LNCAP (cell line): Measurements from ENCODE around the gene NCAPG2.

Experiments used
- CTCF ChIP-seq: fragments of 450-650 bp; IDR thresholded peaks from 2 replicates; pipeline ENCODE4 v1.5.1; 2017; ENCODE audit warnings: mild to moderate bottlenecking

The NCAPG2 gene

GRCh38 chr7:158591944-158592343, 112.7 kb downstream of the NCAPG2 start:
- TF ChIP-seq CTCF = no peak

GRCh38 chr7:158590181-158590530, 114.4 kb downstream of the NCAPG2 start:
- TF ChIP-seq CTCF = no peak

- TF ChIP-seq CTCF = no peak
Observed at GRCh38 chr7:158589653-158590052, 115.0 kb downstream of the NCAPG2 start.

GRCh38 chr7:158588878-158589442, 115.6 kb downstream of the NCAPG2 start:
- no peak for TF ChIP-seq CTCF

GRCh38 chr7:158588085-158588877, 116.3 kb downstream of the NCAPG2 start:
- TF ChIP-seq CTCF = no peak

GRCh38 chr7:158587162-158588084, 117.2 kb downstream of the NCAPG2 start, which contains the start of gene PTPRN2:
Gene PTPRN2 (minus strand): TSS chr7:158587823.
- TF ChIP-seq CTCF = no peak

- TF ChIP-seq CTCF = no peak
Observed at GRCh38 chr7:158586499-158587161, 118.0 kb downstream of the NCAPG2 start.
